ENCODE measurements around the gene STXBP4. TPM values are rescaled to one million over a fixed set of nuclear protein-coding genes. Genes with fewer than 3 reads are reported as not detected.

STXBP4 gene
- total and polyA plus RNA-seq, 8 donors, result 0.68 to 65.3 (median 6.0) TPM

DNA sequence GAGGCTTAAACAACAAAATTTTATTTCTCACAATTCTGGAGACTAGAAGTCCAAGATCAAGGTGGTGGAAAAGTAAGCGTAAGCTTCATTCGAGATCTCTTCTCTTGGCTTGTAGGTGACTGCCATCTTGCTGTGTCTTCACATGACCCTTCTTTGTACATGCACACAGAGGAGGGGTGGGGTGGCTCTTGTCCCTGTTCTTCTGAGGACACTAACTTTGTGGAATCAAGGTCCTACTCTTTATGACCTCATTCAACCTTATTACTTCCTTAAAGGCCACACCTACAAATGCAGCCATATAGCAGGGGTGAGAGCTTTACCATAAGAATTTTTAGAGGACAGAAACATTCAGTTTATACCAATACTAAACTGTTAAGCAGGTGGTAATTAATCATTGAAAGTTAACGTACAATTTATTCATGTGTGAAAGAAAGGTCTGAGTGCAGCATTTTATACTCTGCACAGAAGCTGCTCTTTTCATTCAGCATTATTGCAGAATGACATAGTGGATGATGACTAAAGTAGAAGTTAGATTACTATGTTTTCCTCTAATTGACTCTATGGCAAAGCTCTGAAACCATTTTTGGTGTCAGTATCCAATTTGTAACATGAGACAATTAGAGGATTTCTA is 156.3 kb downstream of the STXBP4 start:
- Histone ChIP-seq H3K27ac (no peak overlapping the region), H3K36me3 (no peaks in the 10 kb centered on the region), H3K4me3 (no peak overlapping the region), H3K27me3 (no peaks in the 10 kb centered on the region), H3K4me1 (no peaks in the 10 kb centered on the region), H3K9me3 (no peaks in the 10 kb centered on the region)
- intact Hi-C loops (cut with DNase I; ENCODE audit: low total_unique reads), result no loop called here
- 87 to 95% (median 93%) methylated on average over 3 of the region's 3 CpGs for WGBS, 5 donors
- DNase-seq, result no peak
- TF ChIP-seq, protein P1, sequence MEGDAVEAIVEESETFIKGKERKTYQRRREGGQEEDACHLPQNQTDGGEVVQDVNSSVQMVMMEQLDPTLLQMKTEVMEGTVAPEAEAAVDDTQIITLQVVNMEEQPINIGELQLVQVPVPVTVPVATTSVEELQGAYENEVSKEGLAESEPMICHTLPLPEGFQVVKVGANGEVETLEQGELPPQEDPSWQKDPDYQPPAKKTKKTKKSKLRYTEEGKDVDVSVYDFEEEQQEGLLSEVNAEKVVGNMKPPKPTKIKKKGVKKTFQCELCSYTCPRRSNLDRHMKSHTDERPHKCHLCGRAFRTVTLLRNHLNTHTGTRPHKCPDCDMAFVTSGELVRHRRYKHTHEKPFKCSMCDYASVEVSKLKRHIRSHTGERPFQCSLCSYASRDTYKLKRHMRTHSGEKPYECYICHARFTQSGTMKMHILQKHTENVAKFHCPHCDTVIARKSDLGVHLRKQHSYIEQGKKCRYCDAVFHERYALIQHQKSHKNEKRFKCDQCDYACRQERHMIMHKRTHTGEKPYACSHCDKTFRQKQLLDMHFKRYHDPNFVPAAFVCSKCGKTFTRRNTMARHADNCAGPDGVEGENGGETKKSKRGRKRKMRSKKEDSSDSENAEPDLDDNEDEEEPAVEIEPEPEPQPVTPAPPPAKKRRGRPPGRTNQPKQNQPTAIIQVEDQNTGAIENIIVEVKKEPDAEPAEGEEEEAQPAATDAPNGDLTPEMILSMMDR (IDR thresholded peaks at IDR 0.05), result no peak
- TF ChIP-seq EP300 (IDR thresholded peaks at IDR 0.05), result no peak
- TF ChIP-seq POLR2A (IDR thresholded peaks at IDR 0.05), result no peak
- TF ChIP-seq POLR2AphosphoS5 (IDR thresholded peaks at IDR 0.05), result no peak

DNA sequence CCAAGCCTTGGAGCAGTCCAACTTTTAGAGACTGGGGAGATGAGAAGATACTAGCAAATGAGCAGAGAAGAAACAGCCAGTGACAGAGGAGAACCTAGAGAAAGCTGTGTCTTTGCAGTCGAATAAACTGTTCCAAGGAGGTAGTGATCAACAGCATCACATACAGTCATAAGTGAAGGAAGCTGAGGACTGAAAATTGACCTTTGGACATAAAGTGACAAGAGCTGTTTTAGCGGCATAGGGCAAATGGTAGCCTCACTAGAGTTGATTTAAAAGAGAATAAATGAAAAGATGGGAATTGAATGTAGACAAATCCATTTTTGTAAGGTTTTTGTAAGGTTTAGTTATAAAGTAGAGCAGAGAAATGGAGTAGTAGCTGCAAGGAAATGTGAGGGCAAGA is 165.0 kb downstream of the STXBP4 start:
- Histone ChIP-seq H3K36me3 (no peaks in the 10 kb centered on the region), H3K9me3 (no peaks in the 10 kb centered on the region), H3K4me3 (no peak overlapping the region), H3K27ac (no peak overlapping the region), H3K4me1 (no peaks in the 10 kb centered on the region), H3K27me3 (no peaks in the 10 kb centered on the region)
- no peak for DNase-seq
- TF ChIP-seq EP300 (IDR thresholded peaks at IDR 0.05) (no peak), POLR2A (IDR thresholded peaks at IDR 0.05) (no peak), POLR2AphosphoS5 (IDR thresholded peaks at IDR 0.05) (no peak)
- TF ChIP-seq, protein P1 (IDR thresholded peaks at IDR 0.05), result no peak
- WGBS, 5 donors, result 43 to 98% (median 64%) methylated on average over 2 of the region's 2 CpGs
- intact Hi-C loops (cut with DNase I; ENCODE audit: low total_unique reads), result no loop called here

DNA sequence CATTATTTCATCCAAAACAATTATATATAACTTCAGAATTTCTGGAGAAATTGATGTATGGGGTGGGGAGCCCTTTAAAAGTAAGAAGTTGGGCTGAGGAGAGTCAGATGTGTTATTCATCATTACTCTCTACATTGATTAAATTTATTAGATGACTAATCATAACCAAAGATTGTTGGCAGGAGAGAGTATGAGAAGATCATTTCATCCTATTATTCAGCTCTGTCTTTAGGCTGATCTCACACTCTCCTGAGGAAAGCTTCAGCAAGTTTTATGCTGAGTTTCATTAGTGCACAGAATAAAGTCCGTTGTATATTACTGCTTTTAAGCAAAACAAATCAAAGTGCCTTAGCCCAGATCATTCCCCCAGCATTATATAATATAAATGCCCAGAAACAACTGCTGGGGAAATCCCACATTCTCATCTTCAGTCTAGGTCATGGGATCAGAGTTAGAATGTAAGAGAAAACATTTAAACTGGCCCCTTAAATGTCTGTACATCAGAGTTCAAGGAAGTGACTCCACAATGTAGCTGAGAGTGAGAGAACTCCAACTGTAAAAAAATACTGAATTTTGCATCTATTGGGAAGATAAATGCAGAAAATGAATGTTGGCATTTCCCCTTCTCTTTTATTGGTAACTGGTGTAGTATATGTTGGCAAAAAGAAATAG is 166.1 kb downstream of the STXBP4 start:
- TF ChIP-seq POLR2A (IDR thresholded peaks at IDR 0.05) (no peak), POLR2AphosphoS5 (IDR thresholded peaks at IDR 0.05) (no peak), EP300 (IDR thresholded peaks at IDR 0.05) (no peak)
- TF ChIP-seq, protein P1 (IDR thresholded peaks at IDR 0.05), result no peak
- intact Hi-C loops (cut with DNase I; ENCODE audit: low total_unique reads), result no loop called here
- WGBS, 5 donors, result 60 to 82% (median 69%) methylated on average over 1 of the region's 1 CpG

DNA sequence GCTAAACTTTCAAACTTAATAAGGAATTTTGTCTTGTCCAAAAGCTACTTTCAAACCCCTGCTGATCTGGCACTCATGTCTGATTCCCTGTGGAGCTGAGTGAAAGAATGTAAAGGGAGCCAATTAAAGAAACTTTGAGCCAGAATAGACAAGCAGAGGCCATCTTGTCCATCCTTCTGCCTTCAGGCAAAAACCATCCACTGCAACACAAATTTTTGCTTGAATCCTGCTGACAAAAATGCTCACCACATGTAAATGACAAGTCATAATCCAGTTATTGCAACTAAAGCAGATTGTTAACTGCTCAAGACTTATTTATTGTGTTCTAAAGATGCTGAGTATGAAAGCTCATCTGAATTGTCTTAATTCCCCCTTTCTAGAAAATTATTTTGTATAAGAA is 172.2 kb downstream of the STXBP4 start:
- TF ChIP-seq EP300 (IDR thresholded peaks at IDR 0.05) (no peak), POLR2AphosphoS5 (IDR thresholded peaks at IDR 0.05) (no peak), POLR2A (IDR thresholded peaks at IDR 0.05) (no peak)
- TF ChIP-seq, protein P1 (IDR thresholded peaks at IDR 0.05), result no peak
- Histone ChIP-seq H3K36me3 (peaks cover 0 to 10% (median 0%) of the 10 kb centered on the region in 4 donors), H3K4me1 (no peaks in the 10 kb centered on the region), H3K4me3 (no peak overlapping the region), H3K27me3 (no peaks in the 10 kb centered on the region), H3K9me3 (no peaks in the 10 kb centered on the region), H3K27ac (no peak overlapping the region)
- DNase-seq, result no peak
- intact Hi-C loops (cut with DNase I; ENCODE audit: low total_unique reads), result no loop called here

More for the DNA sequence above, 166.1 kb downstream of the STXBP4 start:
- DNase-seq, result no peak
- Histone ChIP-seq H3K9me3 (no peaks in the 10 kb centered on the region), H3K36me3 (no peaks in the 10 kb centered on the region), H3K4me1 (no peaks in the 10 kb centered on the region), H3K27me3 (no peaks in the 10 kb centered on the region), H3K27ac (no peak overlapping the region), H3K4me3 (no peak overlapping the region)
